ELF-1 (cell line): ENCODE measurements around the gene PITPNM1.
"Not testable (repeated sequence)": the region's sequence is repeated elsewhere in the genome, so short reads cannot be mapped to it uniquely, and the experiment has no call there.

Experiments used
- DNase-seq: peaks from one replicate; pipeline ENCODE4 v3.0.0-alpha.2; 2016; ENCODE audit warnings: low read depth, low spot score

Gene PITPNM1

GRCh38 chr11:67489885-67490726 is 15.1 kb downstream of the PITPNM1 start:
- DNase-seq: no peak

GRCh38 chr11:67489203-67489884 is 15.8 kb downstream of the PITPNM1 start:
- DNase-seq: no peak

GRCh38 chr11:67486481-67487195 is 18.5 kb downstream of the PITPNM1 start:
- DNase-seq: no peak

- DNase-seq: not testable (repeated sequence)
These were observed 19.2 kb downstream of the PITPNM1 start for GRCh38 chr11:67485873-67486361.

- DNase-seq: no peak
These were observed 20.3 kb downstream of the PITPNM1 start for GRCh38 chr11:67484847-67485311.

GRCh38 chr11:67483831-67484665 is 21.1 kb downstream of the PITPNM1 start:
- DNase-seq: no peak

GRCh38 chr11:67482827-67483798 is 22.1 kb downstream of the PITPNM1 start, which contains the start of gene AIP:
AIP (plus strand) TSS chr11:67483026; CDS start chr11:67483159, 133 bp downstream.
- DNase-seq: peak; percentile 99

- DNase-seq: no peak
These were observed 22.8 kb downstream of the PITPNM1 start for GRCh38 chr11:67482275-67482826.

- not testable (repeated sequence) for DNase-seq
These were observed 27.7 kb downstream of the PITPNM1 start for GRCh38 chr11:67477344-67478050.

- DNase-seq: not testable (repeated sequence)
These were observed 28.5 kb downstream of the PITPNM1 start for GRCh38 chr11:67476692-67477091.

- DNase-seq: no peak
These were observed 32.3 kb downstream of the PITPNM1 start for GRCh38 chr11:67472882-67473281.

GRCh38 chr11:67470337-67471002 is 34.7 kb downstream of the PITPNM1 start:
- DNase-seq: peak; percentile 22

- DNase-seq: no peak
These were observed 35.7 kb downstream of the PITPNM1 start for GRCh38 chr11:67469508-67469811.

- peak; percentile 88 for DNase-seq
These were observed 36.2 kb downstream of the PITPNM1 start, which contains the start of gene TMEM134 for GRCh38 chr11:67468759-67469507. TMEM134 (minus strand) TSS chr11:67469251; CDS start chr11:67469192, 59 bp downstream.

- DNase-seq: no peak
These were observed 36.8 kb downstream of the PITPNM1 start for GRCh38 chr11:67468456-67468758.

- DNase-seq: no peak
These were observed 37.1 kb downstream of the PITPNM1 start for GRCh38 chr11:67468056-67468455.

GRCh38 chr11:67466962-67467771 is 38.0 kb downstream of the PITPNM1 start:
- DNase-seq: no peak
